Activated gamma-delta T cell (primary cell): ENCODE measurements around the gene NTM.
"Not testable (repeated sequence)": the region's sequence is repeated elsewhere in the genome, so short reads cannot be mapped to it uniquely, and the experiment has no call there.

ENCODE experiments used
- DNase-seq: peaks from one replicate; lab custom pipeline; 2025; lab: John Stamatoyannopoulos, UW

Gene NTM

GRCh38 chr11:132045107-132045506, 674.7 kb downstream of the NTM start:
- no peak for DNase-seq

GRCh38 chr11:132046288-132046865, 676.0 kb downstream of the NTM start:
- DNase-seq = no peak

GRCh38 chr11:132047167-132047566, 676.8 kb downstream of the NTM start:
- no peak for DNase-seq

GRCh38 chr11:132048040-132048439, 677.6 kb downstream of the NTM start:
- no peak for DNase-seq

GRCh38 chr11:132049205-132049604, 678.8 kb downstream of the NTM start:
- no peak for DNase-seq

- no peak for DNase-seq
Measured at GRCh38 chr11:132050049-132050448, 679.6 kb downstream of the NTM start.

- no peak for DNase-seq
Measured at GRCh38 chr11:132050577-132051165, 680.3 kb downstream of the NTM start.

- DNase-seq = no peak
Measured at GRCh38 chr11:132051704-132052103, 681.3 kb downstream of the NTM start.

- no peak for DNase-seq
Measured at GRCh38 chr11:132052342-132052741, 681.9 kb downstream of the NTM start.

- no peak for DNase-seq
Measured at GRCh38 chr11:132052904-132053303, 682.5 kb downstream of the NTM start.

GRCh38 chr11:132054822-132055221, 684.4 kb downstream of the NTM start:
- no peak for DNase-seq

- DNase-seq = no peak
Measured at GRCh38 chr11:132055296-132055695, 684.9 kb downstream of the NTM start.

GRCh38 chr11:132056689-132057088, 686.3 kb downstream of the NTM start:
- DNase-seq = no peak

GRCh38 chr11:132057266-132057665, 686.9 kb downstream of the NTM start:
- no peak for DNase-seq

GRCh38 chr11:132058211-132058772, 687.9 kb downstream of the NTM start:
- DNase-seq = no peak

- no peak for DNase-seq
Measured at GRCh38 chr11:132060567-132060966, 690.2 kb downstream of the NTM start.

- no peak for DNase-seq
Measured at GRCh38 chr11:132062031-132062430, 691.6 kb downstream of the NTM start.

- no peak for DNase-seq
Measured at GRCh38 chr11:132062541-132062940, 692.1 kb downstream of the NTM start.

GRCh38 chr11:132064987-132065620, 694.7 kb downstream of the NTM start:
- DNase-seq = no peak

GRCh38 chr11:132068556-132068955, 698.1 kb downstream of the NTM start:
- DNase-seq = no peak

- not testable (repeated sequence) for DNase-seq
Measured at GRCh38 chr11:132069593-132069992, 699.2 kb downstream of the NTM start.

- not testable (repeated sequence) for DNase-seq
Measured at GRCh38 chr11:132070907-132071306, 700.5 kb downstream of the NTM start.
